H1 (cell line): ENCODE measurements around the gene GPC2. TPM values are rescaled to one million over a fixed set of nuclear protein-coding genes. Genes with fewer than 3 reads are reported as not detected.

Source experiments
- CTCF ChIA-PET: fragments of 300-600 bp; sonication (Branson Sonifier 250); formaldehyde crosslinking; loops from one replicate; lab custom pipeline; 2021; ENCODE audit not compliant: partially characterized antibody; lab: Charles Lee
- POLR2A ChIA-PET: fragments of 300-600 bp; sonication (Branson Sonifier 250); formaldehyde crosslinking; loops from one replicate; lab custom pipeline; 2021; ENCODE audit warnings: inconsistent platforms; ENCODE audit not compliant: partially characterized antibody; lab: Charles Lee
- DNase-seq, 2 experiments: peaks; one replicate each; pipeline versions ENCODE4 v3.0.0 to v3.0.0-alpha.2; 2010 to 2022; ENCODE audit warnings: low spot score in 2 of 2, low read depth in 1 of 2, mixed read lengths in 1 of 2
- FAIRE-seq: peaks from 2 replicates; lab custom pipeline; 2011; peaks lifted over from hg19 to GRCh38; lab: Jason Lieb, UNC
- H2AFZ ChIP-seq: 2 replicates; pipeline ENCODE4 v1.8.1; 2012; ENCODE audit warnings: low read length, inconsistent platforms
- H2AK5ac ChIP-seq: 2 replicates; pipeline ENCODE4 v1.6.1; 2013; ENCODE audit warnings: low read depth, low read length
- H2BK120ac ChIP-seq: replicated peaks from 2 replicates; pipeline ENCODE3; 2013; ENCODE audit warnings: low read depth, low read length, inconsistent platforms
- H2BK12ac ChIP-seq: 2 replicates; pipeline ENCODE4 v1.6.1; 2013; ENCODE audit warnings: low read depth, low read length
- H2BK15ac ChIP-seq: 2 replicates; pipeline ENCODE4 v1.6.1; 2013; ENCODE audit warnings: low read length
- H2BK20ac ChIP-seq: 2 replicates; pipeline ENCODE4 v1.6.1; 2013; ENCODE audit warnings: low read length
- H2BK5ac ChIP-seq: 2 replicates; pipeline ENCODE4 v1.6.1; 2013; ENCODE audit warnings: low read depth, low read length
- H3K14ac ChIP-seq: 2 replicates; pipeline ENCODE4 v1.6.1; 2013; ENCODE audit warnings: inconsistent platforms; ENCODE audit not compliant: insufficient read length
- H3K18ac ChIP-seq: 2 replicates; pipeline ENCODE4 v1.6.1; 2013; ENCODE audit warnings: low read length; ENCODE audit errors: extremely low read depth
- H3K23ac ChIP-seq: 2 replicates; pipeline ENCODE4 v1.6.1; 2013; ENCODE audit warnings: inconsistent platforms; ENCODE audit not compliant: insufficient read length
- H3K23me2 ChIP-seq: 2 replicates; pipeline ENCODE4 v1.6.1; 2013; ENCODE audit warnings: low read depth, low read length
- H3K27ac ChIP-seq: 2 replicates; pipeline ENCODE4 v1.6.1; 2011; ENCODE audit warnings: low read depth, low read length, inconsistent platforms
- H3K27me3 ChIP-seq, 4 experiments: replicated peaks in 1 of 4; 1 replicate in 1 of 4; 2 replicates in 3 of 4; pipeline versions ENCODE4 v1.6.1 to v1.8.1; 2011 to 2013; ENCODE audit warnings: low read length in 3 of 4, mild to moderate bottlenecking in 3 of 4, inconsistent platforms in 2 of 4, mixed read lengths in 2 of 4, moderate library complexity in 1 of 4; ENCODE audit not compliant: control insufficient read depth in 3 of 4, insufficient read depth in 3 of 4; ENCODE audit errors: extremely low read depth in 1 of 4
- H3K36me3 ChIP-seq, 4 experiments: 2 replicates each; pipeline versions ENCODE4 v1.6.1 to v1.8.1; 2011 to 2013; ENCODE audit warnings: mild to moderate bottlenecking in 4 of 4, low read length in 3 of 4, moderate library complexity in 2 of 4, control low read depth in 1 of 4, inconsistent platforms in 1 of 4; ENCODE audit not compliant: insufficient read depth in 4 of 4, control insufficient read depth in 2 of 4
- H3K4ac ChIP-seq: replicated peaks from 2 replicates; pipeline ENCODE3; 2013; ENCODE audit warnings: low read length, low read depth, mixed read lengths, inconsistent platforms; ENCODE audit not compliant: insufficient read length
- H3K4me1 ChIP-seq, 4 experiments: replicated peaks in 1 of 4; 1 replicate in 1 of 4; 2 replicates in 3 of 4; pipeline versions ENCODE4 v1.6.1 to v1.8.1; 2011 to 2013; ENCODE audit warnings: low read length in 3 of 4, inconsistent platforms in 2 of 4, mixed read lengths in 1 of 4; ENCODE audit not compliant: insufficient read depth in 4 of 4, control insufficient read depth in 3 of 4
- H3K4me2 ChIP-seq, 2 experiments: 2 replicates each; pipeline versions ENCODE4 v1.6.1 to v1.8.1; 2011 to 2013; ENCODE audit warnings: low read depth in 2 of 2, low read length in 2 of 2, control low read depth in 1 of 2, inconsistent platforms in 1 of 2, mild to moderate bottlenecking in 1 of 2; ENCODE audit not compliant: insufficient read depth in 1 of 2
- H3K4me3 ChIP-seq, 4 experiments: fragments of 200-600, 300-600 bp in 1 of 4; sonication (generic), shearing (Covaris generic), sonication (Bioruptor Twin) in 1 of 4; 2 replicates each; pipeline versions ENCODE4 v1.5.1 to v1.8.1; 2011 to 2016; ENCODE audit warnings: low read length in 4 of 4, low read depth in 3 of 4, control low read depth in 2 of 4, inconsistent platforms in 2 of 4, mild to moderate bottlenecking in 2 of 4, mixed read lengths in 1 of 4, moderate library complexity in 1 of 4; ENCODE audit not compliant: insufficient read depth in 2 of 4; ENCODE audit errors: extremely low read depth in 1 of 4
- H3K56ac ChIP-seq: replicated peaks from 2 replicates; pipeline ENCODE3; 2013; ENCODE audit warnings: low read depth, mild to moderate bottlenecking, mixed read lengths, low read length, inconsistent platforms; ENCODE audit not compliant: insufficient read length
- H3K79me1 ChIP-seq: 2 replicates; pipeline ENCODE4 v1.6.1; 2013; ENCODE audit warnings: low read depth, low read length, control low read depth
- H3K79me2 ChIP-seq, 2 experiments: 2 replicates each; pipeline versions ENCODE4 v1.6.1 to v1.8.1; 2012 to 2013; ENCODE audit warnings: low read length in 2 of 2, mild to moderate bottlenecking in 2 of 2, inconsistent platforms in 1 of 2; ENCODE audit not compliant: insufficient read depth in 2 of 2, control insufficient read depth in 1 of 2
- H3K9ac ChIP-seq, 4 experiments: replicated peaks in 1 of 4; 1 replicate in 1 of 4; 2 replicates in 3 of 4; pipeline versions ENCODE4 v1.6.1 to v1.8.1; 2011 to 2013; ENCODE audit warnings: low read depth in 3 of 4, low read length in 3 of 4, control low read depth in 2 of 4, mild to moderate bottlenecking in 2 of 4, moderate library complexity in 2 of 4, inconsistent platforms in 1 of 4; ENCODE audit errors: extremely low read depth in 1 of 4
- H3K9me3 ChIP-seq, 2 experiments: 2 replicates each; pipeline versions ENCODE4 v1.6.1 to v1.8.1; 2012 to 2013; ENCODE audit warnings: mild to moderate bottlenecking in 2 of 2, moderate library complexity in 2 of 2, control low read depth in 1 of 2, inconsistent platforms in 1 of 2, low read depth in 1 of 2, low read length in 1 of 2, mixed read lengths in 1 of 2; ENCODE audit not compliant: insufficient read depth in 2 of 2
- H4K20me1 ChIP-seq, 2 experiments: replicated peaks in 1 of 2; 2 replicates each; pipeline versions ENCODE3 to v1.8.1; 2011 to 2013; ENCODE audit warnings: inconsistent platforms in 2 of 2, low read length in 2 of 2, mild to moderate bottlenecking in 1 of 2; ENCODE audit not compliant: insufficient read depth in 2 of 2, control insufficient read depth in 1 of 2
- H4K5ac ChIP-seq: 2 replicates; pipeline ENCODE4 v1.6.1; 2013; ENCODE audit warnings: low read length, low read depth, mixed read lengths, inconsistent platforms; ENCODE audit not compliant: insufficient read length
- H4K8ac ChIP-seq: 2 replicates; pipeline ENCODE4 v1.8.0; 2013; ENCODE audit warnings: mild to moderate bottlenecking, moderate library complexity, low read length, inconsistent platforms; ENCODE audit not compliant: insufficient read depth; ENCODE audit errors: extremely low read depth
- H4K91ac ChIP-seq: replicated peaks from 2 replicates; pipeline ENCODE3; 2013; ENCODE audit warnings: low read length, mixed read lengths, inconsistent platforms; ENCODE audit not compliant: insufficient read length
- HDAC6 ChIP-seq: IDR thresholded peaks from one replicate; pipeline ENCODE4 v1.7.1; 2012; ENCODE audit warnings: low read depth, mild to moderate bottlenecking, inconsistent platforms, low read length, moderate library complexity
- TAF7 ChIP-seq: optimal IDR thresholded peaks from 2 replicates; pipeline ENCODE3; 2011; ENCODE audit warnings: low read depth, mild to moderate bottlenecking, inconsistent platforms, low read length, moderate library complexity, borderline replicate concordance
- TBP ChIP-seq: IDR thresholded peaks from 2 replicates; pipeline ENCODE4 v1.6.1; 2011; ENCODE audit warnings: low read depth, low read length, improper control_type of control experiment
- WGBS, 2 experiments: shearing (Covaris generic) in 1 of 2; methylation state at CpG; one replicate each; pipeline versions ENCODE4 v1.1.6 to v1.1.7; 2013 to 2015; ENCODE audit warnings: low lambda C conversion rate in 2 of 2, mixed read lengths in 2 of 2, inconsistent platforms in 1 of 2, low coverage in 1 of 2, missing lambda C conversion rate in 1 of 2; ENCODE audit not compliant: insufficient replicate concordance in 2 of 2, insufficient coverage in 1 of 2, insufficient read length in 1 of 2; ENCODE audit errors: extremely low coverage in 1 of 2, missing lambda C conversion rate in 1 of 2; 5-methylcytosine and 5-hydroxymethylcytosine counted together
- polyA plus RNA-seq, 7 experiments: library from polyadenylated mRNA; depleted of rRNA in 3 of 7; stranded (reverse) in 5 of 7; unstranded in 2 of 7; fragments of >200 nt in 5 of 7; fragments of 200-250 nt in 2 of 7; gene quantifications; 1 replicate in 5 of 7; 2 replicates in 1 of 7; 4 replicates in 1 of 7; pipeline versions ENCODE4 v1.2.1 to v1.2.3, GENCODE V29; 2011 to 2013; ENCODE audit warnings: missing spikeins in 2 of 7, mixed read lengths in 2 of 7
- total RNA-seq: library from RNA; stranded (reverse); fragmentation: NEBNext Ultra II Directional; extraction: Animal tissue kit (Norgen Biotek cat#: 25700); gene quantifications from 2 replicates; pipeline ENCODE4 v1.2.1, GENCODE V29; 2021
- TF ChIP-seq, protein P1 (sequence below), 3 experiments: IDR thresholded peaks; 1 replicate in 2 of 3; 2 replicates in 1 of 3; pipeline versions ENCODE4 v1.5.1 to v1.6.1; 2011; ENCODE audit warnings: low read length in 3 of 3, mild to moderate bottlenecking in 3 of 3, inconsistent platforms in 2 of 3, low read depth in 1 of 3, moderate library complexity in 1 of 3; ENCODE audit not compliant: insufficient read depth in 1 of 3; ENCODE audit errors: control extremely low read depth in 1 of 3

GPC2 gene
- total and polyA plus RNA-seq, 2 of the 8 experiments (the other 6 are each of a cell fraction or from before 2014, with no cell fraction given): 25.3 to 44.8 TPM

DNA sequence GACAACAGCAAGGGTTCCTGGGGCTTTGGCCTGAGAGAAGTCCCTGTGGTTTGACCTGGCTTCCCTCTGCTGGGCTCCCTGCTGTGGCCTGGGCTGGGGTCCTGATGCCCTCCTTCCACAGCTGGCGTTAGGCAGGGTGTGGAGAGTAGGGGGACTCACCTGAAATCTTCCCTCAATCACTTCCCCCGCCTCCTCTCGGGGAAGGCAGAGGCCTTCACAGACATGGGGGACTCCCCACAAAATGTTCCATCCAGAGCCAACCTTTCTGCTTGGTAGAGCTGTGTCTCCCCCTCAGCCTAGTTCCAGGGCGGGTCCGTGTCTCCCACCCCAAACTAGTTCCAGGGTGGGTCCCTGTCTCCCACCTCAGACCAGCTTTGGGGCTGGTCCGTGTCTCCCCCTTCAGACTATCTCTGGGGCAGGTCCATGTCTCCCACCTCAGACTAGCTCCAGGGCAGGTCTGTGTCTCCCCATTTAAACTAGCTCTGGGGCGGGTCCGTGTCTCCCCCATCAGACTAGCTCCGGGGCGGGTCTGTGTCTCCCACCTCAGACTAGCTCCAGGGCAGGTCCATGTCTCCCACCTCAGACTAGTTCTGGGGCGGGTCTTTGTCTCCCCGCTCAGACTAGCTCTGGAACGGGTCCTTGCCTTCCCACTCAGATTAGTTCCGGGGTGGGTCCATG, 44.7 kb upstream of the GPC2 start:
- no peak overlapping the region for H3K27ac ChIP-seq
- CTCF ChIA-PET: interaction anchor here (0.6 to 5.1 kb wide), 5 partner anchors 42 to 507 kb away, joined by 3 to 47 read pairs (median 6); partner anchors contain the start of gene GAL3ST4
- TF ChIP-seq HDAC6: no peak
- TF ChIP-seq TBP: no peak
- no peak for TF ChIP-seq TAF7
- TF ChIP-seq, protein P1, sequence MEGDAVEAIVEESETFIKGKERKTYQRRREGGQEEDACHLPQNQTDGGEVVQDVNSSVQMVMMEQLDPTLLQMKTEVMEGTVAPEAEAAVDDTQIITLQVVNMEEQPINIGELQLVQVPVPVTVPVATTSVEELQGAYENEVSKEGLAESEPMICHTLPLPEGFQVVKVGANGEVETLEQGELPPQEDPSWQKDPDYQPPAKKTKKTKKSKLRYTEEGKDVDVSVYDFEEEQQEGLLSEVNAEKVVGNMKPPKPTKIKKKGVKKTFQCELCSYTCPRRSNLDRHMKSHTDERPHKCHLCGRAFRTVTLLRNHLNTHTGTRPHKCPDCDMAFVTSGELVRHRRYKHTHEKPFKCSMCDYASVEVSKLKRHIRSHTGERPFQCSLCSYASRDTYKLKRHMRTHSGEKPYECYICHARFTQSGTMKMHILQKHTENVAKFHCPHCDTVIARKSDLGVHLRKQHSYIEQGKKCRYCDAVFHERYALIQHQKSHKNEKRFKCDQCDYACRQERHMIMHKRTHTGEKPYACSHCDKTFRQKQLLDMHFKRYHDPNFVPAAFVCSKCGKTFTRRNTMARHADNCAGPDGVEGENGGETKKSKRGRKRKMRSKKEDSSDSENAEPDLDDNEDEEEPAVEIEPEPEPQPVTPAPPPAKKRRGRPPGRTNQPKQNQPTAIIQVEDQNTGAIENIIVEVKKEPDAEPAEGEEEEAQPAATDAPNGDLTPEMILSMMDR (IDR thresholded peaks at IDR 0.05; ENCODE audit: control extremely low read depth in 1 of 3, insufficient read depth in 1 of 3, low read depth in 1 of 3, low read length in 3 of 3): no peak

More for the DNA sequence above, 44.7 kb upstream of the GPC2 start:
- DNase-seq (no peak), FAIRE-seq (no peak)
- no peak overlapping the region for H3K56ac ChIP-seq
- no peak overlapping the region for H3K23ac ChIP-seq
- H4K91ac ChIP-seq: no peak overlapping the region
- no peaks in the 10 kb centered on the region for H3K79me2 ChIP-seq
- H2BK20ac ChIP-seq: no peak overlapping the region
- no peak overlapping the region; the same call in 1 of the 2 replicates for H4K8ac ChIP-seq
- no peak overlapping the region for H2BK15ac ChIP-seq
- H3K23me2 ChIP-seq: no peaks in the 10 kb centered on the region
- no peak overlapping the region for H3K4me3 ChIP-seq
- no peaks in the 10 kb centered on the region for H4K20me1 ChIP-seq
- POLR2A ChIA-PET: interaction anchor here (0.7 kb wide), 1 partner anchor 91 kb away, joined by 3 read pairs; no protein-coding TSS in a partner anchor
- H3K14ac ChIP-seq: no peak overlapping the region
- no peaks in the 10 kb centered on the region for H3K27me3 ChIP-seq
- no peak overlapping the region for H2BK12ac ChIP-seq
- no peak overlapping the region for H3K18ac ChIP-seq
- H3K36me3 ChIP-seq: peaks cover 0 to 6% (median 0%) of the 10 kb centered on the region in 4 experiments; a peak in 2 of 8 replicates
- no peak overlapping the region for H2AK5ac ChIP-seq
- H2BK120ac ChIP-seq: no peak overlapping the region
- H3K9ac ChIP-seq: no peak overlapping the region
- H3K4me1 ChIP-seq: no peaks in the 10 kb centered on the region; a peak in 1 of 7 replicates
- no peak overlapping the region for H3K4ac ChIP-seq
- no peaks in the 10 kb centered on the region for H3K9me3 ChIP-seq
- no peak overlapping the region for H2AFZ ChIP-seq
- no peak overlapping the region for H4K5ac ChIP-seq
- 78% methylated on average over 14 of the region's 14 CpGs; no CpG with 5 or more reads in 1 of the 2 experiments for WGBS, 2 experiments
- H3K4me2 ChIP-seq: no peak overlapping the region
- no peaks in the 10 kb centered on the region for H3K79me1 ChIP-seq
- no peak overlapping the region for H2BK5ac ChIP-seq
